GM21576 (cell line): Measurements from ENCODE around the gene NSD1.

Experiments used
- ATAC-seq: cut with Tn5 transposase; IDR thresholded peaks from one replicate; pipeline ENCODE4 v1.9.1; 2021; ENCODE audit warnings: mild to moderate bottlenecking, moderate library complexity; ENCODE audit not compliant: unreplicated experiment

The NSD1 gene

GRCh38 chr5:177343777-177344176 lies 210.2 kb downstream of the NSD1 start:
- ATAC-seq: no peak

GRCh38 chr5:177344891-177345290 lies 211.3 kb downstream of the NSD1 start:
- no peak for ATAC-seq

- no peak for ATAC-seq
Measured at GRCh38 chr5:177346820-177347219, 213.2 kb downstream of the NSD1 start.

- no peak for ATAC-seq
Measured at GRCh38 chr5:177347699-177348098, 214.1 kb downstream of the NSD1 start.

- no peak for ATAC-seq
Measured at GRCh38 chr5:177349362-177349647, 215.7 kb downstream of the NSD1 start.

- ATAC-seq: no peak
Measured at GRCh38 chr5:177349762-177350161, 216.2 kb downstream of the NSD1 start.
